HL-60/S4 treated with retinoic acid at 250 ng/mL for 4 days and 3 days (cell line): Measurements from ENCODE around the gene SYNE1.

Experiments used
- in situ Hi-C: fragments of 300-500 bp; cut with MboI; formaldehyde crosslinking; loops from 2 replicates; pipeline ENCODE4 v1.7.0; 2022; ENCODE audit warnings: low sequenced_read_pairs

The SYNE1 gene

DNA sequence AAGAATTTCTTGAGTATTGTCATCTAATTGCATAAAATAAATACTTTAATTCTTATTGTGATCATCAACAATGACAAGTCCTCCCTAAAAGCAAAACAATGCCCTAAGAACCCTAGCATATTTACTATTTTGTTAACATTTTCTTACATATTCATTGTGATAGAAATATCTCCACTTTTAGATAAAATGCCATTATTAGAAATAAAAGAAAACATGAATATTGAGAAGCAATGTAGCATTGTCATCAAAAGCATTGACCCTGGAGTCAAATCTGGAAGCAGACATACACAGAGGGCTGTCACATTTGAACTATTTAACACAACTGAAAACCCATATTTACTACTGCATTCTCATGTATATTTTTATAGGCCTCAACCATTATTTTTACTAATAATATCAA, 257.7 kb downstream of the SYNE1 start:
- in situ Hi-C loops, result no loop called here

DNA sequence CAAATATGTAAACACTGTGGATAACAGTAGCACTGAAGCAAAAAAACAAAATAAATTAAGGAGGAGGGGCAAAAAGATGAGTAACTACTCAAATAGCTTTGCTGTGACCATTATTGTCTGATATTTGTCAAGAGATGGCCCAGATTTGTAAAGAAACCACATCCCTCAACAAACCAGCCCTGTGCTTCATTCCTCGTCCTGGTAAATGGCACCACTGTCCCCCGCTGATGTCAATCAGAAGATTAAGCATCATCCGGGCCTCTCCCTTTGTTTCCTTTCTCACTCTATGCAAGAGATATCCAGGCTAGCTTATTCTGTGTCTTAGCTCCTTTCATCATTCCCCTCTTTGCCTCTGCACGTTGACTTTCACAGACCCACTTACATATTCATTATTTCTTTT, 259.0 kb downstream of the SYNE1 start:
- in situ Hi-C loops, result no loop called here

DNA sequence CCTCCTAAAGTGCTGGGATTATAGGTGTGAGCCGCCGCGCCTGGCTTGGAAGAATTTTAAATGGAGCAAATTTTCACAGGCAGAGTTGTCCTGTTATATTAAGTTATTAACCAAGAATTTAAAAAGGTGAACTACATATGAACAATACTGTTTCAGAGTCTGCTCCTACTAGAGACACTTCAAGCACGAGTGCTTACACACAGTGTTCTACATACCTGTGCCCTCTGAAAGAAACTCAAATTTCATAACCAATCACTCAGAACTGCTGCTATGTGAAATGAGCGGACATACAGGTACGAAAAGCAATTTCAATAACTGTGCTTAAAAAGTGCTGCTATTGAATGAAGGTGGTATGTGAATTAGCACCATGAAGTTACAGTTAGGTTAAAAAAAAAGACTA, 262.0 kb downstream of the SYNE1 start:
- in situ Hi-C loops, result no loop called here

DNA sequence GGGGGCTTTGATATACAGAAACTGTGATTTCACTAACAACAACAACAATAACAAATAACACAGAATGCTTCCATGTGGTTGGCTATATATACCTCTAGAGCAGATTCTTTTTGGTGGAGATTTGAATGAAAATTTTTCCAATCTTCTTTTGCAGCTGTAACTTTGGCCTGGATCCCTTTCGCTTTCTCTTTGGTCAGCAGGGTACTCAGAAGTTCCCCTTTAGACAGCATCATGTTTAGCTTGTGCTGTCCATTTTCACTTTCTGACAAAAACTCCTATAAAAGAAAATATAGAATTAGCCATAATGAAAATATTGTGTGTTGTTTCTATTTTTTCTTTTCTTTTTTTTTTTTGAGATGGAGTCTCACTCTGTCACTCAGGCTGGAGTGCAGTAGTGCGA, 264.2 kb downstream of the SYNE1 start:
- in situ Hi-C loops, result no loop called here

DNA sequence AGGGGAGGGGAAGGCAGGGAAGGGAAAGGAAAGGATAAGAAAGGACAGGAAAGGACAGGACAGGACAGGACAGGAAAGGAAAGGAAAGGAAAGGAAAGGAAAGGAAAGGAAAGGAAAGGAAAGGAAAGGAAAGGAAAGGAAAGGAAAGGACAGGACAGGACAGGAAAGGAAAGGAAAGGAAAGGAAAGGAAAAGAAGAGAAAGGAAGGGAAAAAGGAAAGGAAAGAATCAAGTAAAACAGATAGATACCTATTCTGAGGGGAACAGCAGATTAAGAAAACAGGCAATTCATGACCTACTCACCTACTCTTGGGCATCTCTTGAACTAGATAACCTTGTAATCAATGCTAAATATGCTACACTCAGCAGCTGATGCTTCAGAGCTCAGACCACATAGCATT, 265.4 kb downstream of the SYNE1 start:
- in situ Hi-C loops, result no loop called here

DNA sequence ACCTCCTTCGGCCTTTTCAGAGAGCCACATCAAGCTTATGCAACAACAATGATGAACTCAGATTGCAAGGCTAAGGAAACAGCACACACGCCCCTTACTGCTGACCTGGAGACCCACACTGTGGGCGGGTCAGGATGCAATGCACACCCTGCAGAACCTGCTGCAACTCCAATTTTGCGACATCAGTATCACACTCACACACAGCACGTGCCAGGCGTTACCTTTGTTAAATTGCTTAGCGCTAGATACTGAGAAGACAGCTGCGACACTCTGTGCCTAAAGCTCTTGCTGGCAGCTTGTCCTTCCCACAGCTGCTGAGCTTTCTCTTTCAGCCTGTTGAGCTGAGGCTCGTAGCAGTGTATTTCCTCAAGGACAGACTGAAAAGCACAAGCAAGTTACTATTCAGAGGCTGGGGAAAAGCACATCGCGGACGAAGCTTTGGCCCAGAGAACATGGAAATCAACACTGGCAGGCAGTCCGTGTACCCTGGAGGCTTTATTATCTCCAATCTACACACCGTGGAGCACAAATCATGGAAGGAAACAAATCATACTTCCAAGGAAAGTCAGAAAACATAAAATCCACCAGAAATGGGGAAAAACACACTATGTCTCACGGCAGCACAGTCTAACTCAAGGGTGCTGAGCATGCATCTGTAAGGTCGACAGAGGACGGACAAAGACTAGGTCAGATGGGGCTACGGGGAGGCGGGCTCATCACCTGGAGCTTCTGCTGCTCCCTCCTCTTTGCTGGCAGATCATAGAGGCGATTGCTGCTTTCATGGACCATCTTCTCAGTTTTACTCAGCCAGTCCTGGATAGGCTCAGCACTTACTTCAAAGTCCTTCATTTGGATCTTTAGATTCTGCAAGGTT, 268.2 kb downstream of the SYNE1 start:
- in situ Hi-C loops, result no loop called here

DNA sequence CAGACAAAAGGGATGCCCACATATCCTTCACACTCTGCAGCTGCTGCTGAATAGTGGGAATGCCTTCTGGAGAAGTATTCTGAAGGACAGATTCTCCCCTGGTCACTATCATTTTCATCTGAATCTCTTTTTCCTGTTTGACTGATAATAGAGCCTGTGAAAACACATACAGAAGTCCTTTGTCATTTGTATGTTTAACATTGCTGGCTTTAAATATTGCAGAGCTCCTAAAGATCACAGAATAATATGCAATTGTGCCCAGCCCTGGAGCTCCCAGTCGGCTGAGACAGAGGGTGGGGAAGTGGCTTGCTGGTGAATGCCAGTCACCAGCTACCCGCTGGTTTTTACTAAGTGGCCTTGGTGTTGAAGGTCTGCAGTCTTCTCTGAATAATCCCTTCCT, 272.3 kb downstream of the SYNE1 start:
- in situ Hi-C loops, result no loop called here

DNA sequence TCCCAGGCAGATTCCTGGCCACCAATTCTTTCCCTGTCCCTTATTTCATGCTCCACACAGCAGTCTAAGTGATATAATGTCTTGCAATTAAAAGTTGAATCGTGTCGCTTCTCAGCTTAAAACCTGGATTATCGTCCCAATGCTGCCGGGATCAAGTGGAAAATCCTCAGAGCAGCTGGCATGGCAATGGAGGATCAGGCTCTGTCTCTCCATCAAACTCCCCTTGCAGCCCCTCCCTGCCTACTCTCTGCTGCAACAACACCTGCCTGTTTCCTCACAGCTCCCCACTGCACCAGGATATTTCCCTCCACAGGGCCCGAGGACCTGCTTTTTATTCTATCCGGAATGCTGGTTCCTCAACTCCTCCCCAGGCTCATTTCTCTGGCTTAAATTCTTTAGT, 277.1 kb downstream of the SYNE1 start:
- in situ Hi-C loops, result no loop called here

DNA sequence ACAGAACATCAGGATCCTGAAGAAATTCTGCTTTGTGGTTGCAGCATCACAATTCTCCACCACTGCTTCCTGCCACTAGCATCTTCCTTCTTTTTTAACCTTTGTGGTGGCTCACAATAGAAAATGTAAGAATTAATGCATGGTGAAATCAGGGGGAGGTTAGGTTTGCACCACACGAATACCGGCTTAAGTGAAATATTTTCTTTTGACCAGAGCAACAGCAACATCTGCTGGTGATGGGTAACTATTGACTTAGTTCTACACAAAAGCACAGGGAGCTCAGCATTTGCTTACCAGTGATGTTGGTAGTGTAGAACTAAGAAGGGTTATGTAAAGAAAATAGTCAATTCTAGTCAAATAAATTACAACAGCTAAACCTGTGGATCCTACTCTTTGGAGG, 280.5 kb downstream of the SYNE1 start:
- in situ Hi-C loops, result no loop called here

DNA sequence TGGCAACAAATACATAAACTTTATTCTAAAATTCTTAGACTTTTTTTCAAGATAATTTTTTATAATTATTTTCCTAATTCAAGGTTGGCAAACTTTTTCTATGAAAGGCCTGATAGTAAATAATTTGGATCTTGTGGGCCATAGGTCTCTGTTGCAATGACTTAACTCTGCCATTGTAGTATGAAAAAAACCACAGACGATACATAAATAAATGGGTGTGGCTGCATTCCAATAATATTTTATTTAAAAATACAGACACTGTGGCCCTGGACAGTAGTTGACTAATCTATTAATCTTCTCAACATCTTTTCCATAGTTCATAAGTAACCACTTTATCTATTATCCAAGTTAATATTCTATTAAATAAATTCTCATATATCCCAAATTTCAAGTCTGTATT, 281.1 kb downstream of the SYNE1 start:
- in situ Hi-C loops, result no loop called here

DNA sequence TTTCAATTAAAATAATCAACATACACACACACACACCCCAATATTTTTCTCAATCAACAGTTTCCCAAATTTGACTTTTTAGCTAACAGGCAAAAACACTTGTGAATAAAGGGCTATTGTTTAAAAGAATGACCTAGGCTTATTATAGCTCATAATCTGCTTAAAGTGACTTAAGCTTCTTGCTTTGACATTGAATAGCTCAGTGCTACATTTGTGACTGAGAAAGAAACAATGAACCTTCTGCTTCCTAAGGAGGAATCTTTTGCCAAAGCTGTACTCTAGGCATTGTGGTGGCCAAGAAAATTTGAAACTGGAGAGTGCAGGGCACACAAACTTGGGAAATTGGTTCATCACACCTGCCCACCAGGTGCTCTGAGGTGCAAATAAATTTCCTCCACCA, 282.0 kb downstream of the SYNE1 start:
- in situ Hi-C loops, result no loop called here

DNA sequence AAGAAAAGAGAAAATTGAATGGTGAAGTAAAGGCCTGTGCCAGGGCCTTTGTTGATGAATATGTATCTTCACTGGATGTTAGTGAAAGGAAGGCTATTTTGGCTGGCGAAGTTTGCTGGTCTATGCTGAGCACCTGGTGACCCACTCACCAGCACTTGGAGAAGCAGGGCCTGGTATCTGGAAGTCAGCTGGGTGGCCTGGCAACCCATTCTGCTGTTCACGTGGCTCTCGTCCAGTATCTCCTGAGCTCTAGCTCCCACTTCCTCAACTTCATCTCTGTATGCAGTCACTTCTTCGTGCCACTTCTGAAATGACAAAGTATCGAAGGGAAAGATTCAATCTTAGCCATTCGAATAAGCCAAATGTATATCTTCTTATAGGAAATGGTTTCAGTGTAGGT, 283.7 kb downstream of the SYNE1 start:
- in situ Hi-C loops, result no loop called here

DNA sequence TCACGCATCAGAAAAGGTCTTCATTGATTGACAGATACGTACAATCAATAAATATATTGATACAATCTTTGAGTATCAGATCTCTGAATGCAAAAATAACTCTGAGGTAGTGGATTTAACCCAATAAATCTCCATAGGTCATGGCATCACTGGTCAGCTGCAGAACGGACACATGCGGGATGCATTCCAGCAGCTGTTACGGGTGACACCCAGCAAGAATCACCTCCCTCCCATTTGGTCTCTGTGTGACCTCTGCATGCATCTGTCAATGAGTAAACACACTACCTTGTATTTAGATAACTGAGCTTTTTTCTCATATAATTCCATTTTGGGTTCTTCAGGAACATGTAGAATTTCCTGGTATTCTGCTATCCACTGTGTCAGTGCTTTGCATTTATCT, 285.4 kb downstream of the SYNE1 start:
- in situ Hi-C loops, result no loop called here

DNA sequence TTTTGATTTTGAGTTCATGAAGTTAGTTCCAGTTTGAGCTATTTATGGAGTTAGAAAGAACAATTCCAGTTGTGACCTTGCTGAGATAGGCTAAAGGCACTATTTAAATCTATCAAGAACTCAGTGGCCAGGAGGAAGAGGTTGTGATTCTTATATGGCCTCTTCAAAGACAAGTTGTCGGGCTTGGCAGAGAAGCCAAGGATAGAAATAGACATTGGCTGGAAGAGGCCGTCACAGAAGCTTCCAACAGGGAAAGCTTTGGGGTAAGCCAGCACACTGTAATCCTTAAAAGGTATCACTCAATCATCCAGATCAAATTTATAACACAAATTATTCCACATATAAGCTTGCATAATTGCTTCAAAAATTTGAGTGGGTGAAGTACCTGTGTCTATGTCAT, 286.1 kb downstream of the SYNE1 start:
- in situ Hi-C loops, result no loop called here

DNA sequence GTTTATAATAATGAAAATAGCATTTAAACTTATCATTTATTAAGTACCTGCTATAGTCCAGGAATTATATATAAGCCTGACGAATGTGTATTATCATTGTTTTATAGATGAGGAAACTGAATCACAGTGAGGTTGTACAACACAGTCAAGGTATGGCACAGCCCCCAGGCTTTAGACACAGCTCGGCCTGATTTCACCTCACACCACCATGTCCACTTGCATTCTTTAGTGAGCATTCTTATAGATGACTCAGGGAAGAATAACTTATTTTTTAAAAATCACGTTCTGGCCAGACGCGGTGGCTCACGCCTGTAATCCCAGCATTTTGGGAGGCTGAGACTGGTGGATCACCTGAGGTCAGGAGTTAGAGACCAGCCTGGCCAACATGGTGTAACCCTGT, 289.0 kb downstream of the SYNE1 start:
- in situ Hi-C loops, result no loop called here

DNA sequence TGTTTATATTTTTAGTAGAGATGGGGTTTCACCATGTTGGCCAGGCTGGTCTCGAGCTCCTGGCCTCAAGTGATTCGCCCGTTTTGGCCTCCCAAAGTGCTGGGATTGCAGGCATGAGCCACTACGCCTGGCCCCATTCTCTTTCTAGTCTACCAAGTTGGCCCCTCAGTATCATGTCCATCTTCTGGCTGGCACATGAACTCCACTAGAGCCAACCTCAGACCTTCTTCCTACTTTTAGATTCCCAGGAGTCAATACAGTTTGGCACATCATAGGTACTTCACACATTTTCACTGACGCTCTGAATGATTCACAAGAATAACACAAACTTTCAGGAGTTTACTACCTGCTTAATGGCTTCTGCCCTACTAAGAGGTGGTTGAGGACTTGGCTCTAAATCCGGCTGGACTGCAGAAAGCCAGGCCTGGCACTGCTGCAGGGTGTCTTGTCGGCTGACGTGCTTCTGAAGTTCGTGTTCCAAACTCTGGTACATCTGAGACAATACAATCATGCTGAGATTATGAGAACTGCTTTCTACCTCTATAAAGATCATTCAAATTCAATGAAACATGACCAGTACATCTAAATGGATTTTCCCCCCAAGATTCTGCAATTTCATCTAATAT, 293.3 kb downstream of the SYNE1 start:
- in situ Hi-C loops, result no loop called here

DNA sequence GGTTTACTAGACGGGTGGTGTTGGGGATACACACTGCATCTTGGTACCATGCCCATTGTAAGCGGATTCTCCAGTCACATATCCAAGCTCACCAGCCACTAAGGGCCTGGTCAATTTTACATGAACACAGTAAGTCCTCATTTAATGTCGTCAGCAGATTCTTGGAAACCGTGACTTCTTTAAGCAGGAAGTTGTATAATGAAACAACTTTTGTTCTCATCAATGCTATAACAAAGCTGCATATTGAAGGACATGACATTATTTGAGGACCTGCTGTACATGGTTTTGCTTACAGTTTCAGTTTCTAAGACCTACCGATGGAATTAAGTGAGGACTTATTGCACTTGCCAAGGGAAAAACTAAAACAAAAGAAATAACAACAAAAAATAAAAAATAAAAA, 295.6 kb downstream of the SYNE1 start:
- in situ Hi-C loops, result no loop called here

DNA sequence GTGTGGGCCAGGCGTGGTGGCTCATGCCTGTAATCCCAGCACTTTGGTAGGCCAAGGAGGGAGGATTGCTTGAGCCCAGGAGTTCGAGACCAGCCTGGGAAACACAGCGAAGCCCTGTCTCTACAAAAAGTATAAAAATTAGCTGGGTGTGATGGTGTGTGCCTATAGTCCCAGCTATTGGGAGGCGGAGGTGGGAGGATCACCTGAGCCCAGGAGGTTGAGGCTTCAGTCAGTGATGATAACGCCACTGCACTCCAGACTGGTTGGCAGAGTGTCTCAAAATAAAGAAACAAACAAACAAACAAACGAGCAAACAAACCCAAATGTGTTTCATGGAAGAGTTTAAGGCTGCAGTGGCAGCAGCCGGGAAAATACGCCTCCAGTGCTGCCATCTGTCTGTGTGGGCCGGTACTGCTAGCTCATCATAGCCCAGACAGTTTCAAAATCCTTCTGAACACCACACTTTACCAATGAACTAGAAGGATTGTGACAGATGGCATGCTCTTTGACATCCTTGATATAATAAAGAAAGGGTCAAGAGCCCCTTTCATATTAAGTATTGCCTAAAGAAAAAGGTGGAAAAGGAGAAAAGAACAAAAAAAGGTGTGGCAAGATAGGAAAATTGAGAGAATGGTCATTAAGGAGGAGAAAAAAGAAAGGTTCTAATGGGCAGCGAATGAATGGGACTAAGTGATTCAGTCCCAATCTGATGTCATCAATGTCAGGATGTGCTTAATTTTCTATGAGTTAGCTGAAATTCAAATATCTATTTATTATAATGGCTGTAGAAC, 298.6 kb downstream of the SYNE1 start:
- in situ Hi-C loops, result no loop called here

DNA sequence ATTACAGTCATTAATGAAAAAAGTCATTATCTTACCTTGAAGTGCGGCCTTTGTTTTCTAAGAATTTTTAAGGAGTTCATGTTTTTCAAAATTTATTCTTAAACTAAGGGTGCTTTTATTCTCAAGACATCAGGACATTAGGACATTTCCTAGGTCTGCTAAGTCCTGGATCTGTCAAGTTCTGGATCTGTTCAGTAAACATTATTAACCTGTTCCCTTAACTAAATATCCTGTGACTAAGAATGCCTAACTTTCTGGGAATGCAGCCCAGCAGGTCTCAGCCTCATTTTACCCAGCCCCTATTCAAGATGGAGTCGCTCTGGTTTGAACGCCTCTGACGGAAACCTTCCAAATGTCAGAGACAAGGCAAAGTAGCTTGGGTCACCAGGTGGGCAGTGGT, 302.6 kb downstream of the SYNE1 start:
- in situ Hi-C loops, result no loop called here

DNA sequence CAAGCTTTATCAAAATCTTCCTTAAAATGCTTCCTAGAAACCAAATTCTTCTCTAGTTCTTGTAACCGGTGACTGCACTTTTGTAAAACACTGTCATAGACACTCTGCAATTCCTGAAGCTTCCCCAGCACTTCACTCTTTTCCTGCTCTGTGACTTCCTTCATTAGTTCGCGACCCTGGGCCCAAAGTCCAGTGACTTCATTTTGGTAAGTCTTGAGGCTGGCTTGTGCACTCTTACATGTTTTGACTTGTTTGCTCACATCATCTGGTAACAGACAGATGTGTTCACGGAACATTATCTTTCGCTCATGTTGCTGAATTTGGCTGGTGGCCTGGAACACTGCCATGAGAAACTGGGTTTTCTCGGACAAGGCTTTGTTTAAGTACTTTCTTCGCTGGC, 306.2 kb downstream of the SYNE1 start:
- in situ Hi-C loops, result no loop called here

DNA sequence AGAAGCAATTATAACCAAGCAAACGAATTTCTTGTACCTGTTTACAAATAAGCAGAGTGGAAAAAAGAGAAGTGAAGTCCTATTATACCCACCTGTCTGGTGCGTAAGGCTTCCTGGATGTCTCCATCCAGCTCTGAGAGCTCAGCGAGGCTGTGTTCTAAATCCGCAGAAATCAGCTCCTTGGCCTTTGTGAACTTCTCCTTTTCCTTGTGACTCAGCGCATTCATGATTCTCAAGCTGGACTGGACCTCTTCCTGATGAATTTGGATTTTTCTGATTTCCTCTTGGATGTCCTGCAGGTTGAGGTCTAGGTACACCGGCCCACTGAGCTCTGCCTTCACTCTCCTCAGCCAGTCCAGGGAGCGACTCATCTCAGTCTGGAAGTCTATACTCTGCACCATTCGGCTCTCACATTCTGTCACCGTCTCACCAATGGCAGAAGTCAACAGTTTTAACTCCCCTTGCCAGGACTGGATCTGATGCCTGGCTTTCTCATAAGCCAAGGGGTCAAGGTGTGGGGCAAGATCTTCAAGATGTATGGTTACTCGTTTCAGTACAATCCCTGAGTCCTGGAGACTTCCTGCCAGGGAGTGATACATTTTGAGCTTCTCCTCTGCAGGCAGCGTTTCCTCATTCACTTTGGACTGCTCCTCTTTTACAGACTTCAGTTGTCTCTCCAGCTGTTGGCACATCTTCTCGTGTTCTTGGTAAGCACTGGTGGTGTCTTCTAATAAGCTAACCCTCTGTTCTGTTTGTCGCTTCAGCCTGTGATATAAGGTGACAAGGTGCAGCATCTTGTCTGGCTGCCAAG, 307.3 kb downstream of the SYNE1 start:
- in situ Hi-C loops, result no loop called here
